Stimulated activated CD4-positive, alpha-beta T cell treated with anti-CD3 and anti-CD28 coated beads, Interleukin-2, amount 100 ng/mL, for 4 hours (primary cell): ENCODE results near the gene TMEM248.
"Not testable (repeated sequence)": the region's sequence is repeated elsewhere in the genome, so short reads cannot be mapped to it uniquely, and the experiment has no call there.

Source experiments
- DNase-seq: peaks from one replicate; pipeline ENCODE4 v3.0.0-alpha.2; 2020; ENCODE audit warnings: low read depth

TMEM248 gene

DNA sequence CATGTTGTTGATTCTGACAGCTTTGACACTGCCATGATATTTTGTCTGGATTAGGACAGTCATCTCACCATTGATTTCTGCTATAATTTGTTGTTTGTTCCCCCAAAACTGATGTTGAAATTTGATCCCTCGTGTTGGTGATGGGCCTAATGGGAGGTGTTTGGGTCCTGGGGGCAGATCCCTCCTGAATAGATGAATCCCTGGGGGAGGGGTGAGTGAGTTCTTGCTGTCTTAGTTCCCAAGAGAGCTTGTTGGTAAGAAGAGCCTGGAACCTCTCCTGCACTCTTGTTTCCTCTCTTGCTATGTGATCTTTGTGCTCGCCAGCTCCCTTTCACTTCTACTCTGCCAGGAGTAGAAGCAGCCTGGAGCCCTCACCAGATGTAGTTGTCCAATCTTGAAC, 83.1 kb downstream of the TMEM248 start:
- DNase-seq = not testable (repeated sequence)

DNA sequence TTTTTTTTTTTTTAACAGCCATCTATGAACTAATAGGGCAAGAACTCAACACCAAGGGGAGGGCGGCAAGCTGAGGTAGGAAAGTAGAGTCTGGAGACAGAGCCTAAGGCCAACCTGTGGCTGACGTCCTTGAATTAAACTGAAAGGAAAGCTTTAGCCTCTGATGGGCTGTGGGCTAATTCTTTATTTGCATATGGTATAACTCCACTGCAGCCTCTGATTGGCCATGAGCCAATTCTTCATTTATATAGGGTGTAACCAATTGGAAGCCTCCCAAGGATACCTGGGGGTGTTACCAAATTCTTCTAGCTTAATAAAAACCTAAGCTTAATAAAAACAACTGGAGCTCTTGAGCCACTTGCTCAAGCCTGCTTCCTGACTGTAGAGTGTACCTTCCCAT, 85.9 kb downstream of the TMEM248 start:
- DNase-seq = no peak
